Peyer's patch (tissue), 4 donors: ENCODE results near the gene ANO10. TPM values are rescaled to one million over a fixed set of nuclear protein-coding genes. Genes with fewer than 3 reads are reported as not detected.
"Not testable (repeated sequence)": the region's sequence is repeated elsewhere in the genome, so short reads cannot be mapped to it uniquely, and the experiment has no call there.

Experiments
- DNase-seq, 3 donors: peaks; one replicate each; pipeline ENCODE4 v3.0.0-alpha.2; 2017 to 2019
- H3K27ac ChIP-seq, 4 donors: fragments of 200-600 bp; sonication (generic); one replicate each; pipeline ENCODE4 v1.5.1; 2016 to 2019
- H3K27me3 ChIP-seq, 2 donors: fragments of 200-600 bp; sonication (generic); one replicate each; pipeline ENCODE4 v1.5.1; 2019
- H3K36me3 ChIP-seq, 3 donors: fragments of 200-600 bp; sonication (generic); one replicate each; pipeline ENCODE4 v1.5.1; 2016 to 2019
- H3K4me1 ChIP-seq, 4 donors: fragments of 200-600 bp; sonication (generic); one replicate each; pipeline ENCODE4 v1.5.1; 2016 to 2019
- H3K4me3 ChIP-seq, 4 donors: fragments of 200-600 bp; sonication (generic); 1 replicate in 3 of 4; 2 replicates in 1 of 4; pipeline ENCODE4 v1.5.1; 2016 to 2019; ENCODE audit warnings: mild to moderate bottlenecking in 1 of 4
- H3K9me3 ChIP-seq, 4 donors: fragments of 200-600 bp; sonication (generic); one replicate each; pipeline ENCODE4 v1.5.1; 2016 to 2019; ENCODE audit warnings: mild to moderate bottlenecking in 1 of 4
- CTCF ChIP-seq, 6 experiments: fragments of 450-650 bp in 4 of 6; fragments of 200-600 bp in 2 of 6; sonication (generic) in 1 of 6; IDR thresholded peaks; one replicate each; pipeline ENCODE4 v1.5.1; 2017 to 2019; ENCODE audit warnings: antibody characterized with exemption in 6 of 6, mild to moderate bottlenecking in 3 of 6, moderate library complexity in 1 of 6
- POLR2A ChIP-seq, 2 donors: fragments of 450-650 bp; IDR thresholded peaks; one replicate each; pipeline ENCODE4 v1.5.1; 2017; ENCODE audit warnings: antibody characterized with exemption in 2 of 2, mild to moderate bottlenecking in 2 of 2, moderate library complexity in 2 of 2
- total RNA-seq, 4 donors: library from RNA; depleted of rRNA; stranded (reverse); fragments of >200 nt; gene quantifications; one replicate each; pipeline ENCODE4 v1.1.0, GENCODE V29; 2016

Gene ANO10
- total RNA-seq, 4 donors from 2014 or later = 33.8 to 110 (median 70.0) TPM

DNA sequence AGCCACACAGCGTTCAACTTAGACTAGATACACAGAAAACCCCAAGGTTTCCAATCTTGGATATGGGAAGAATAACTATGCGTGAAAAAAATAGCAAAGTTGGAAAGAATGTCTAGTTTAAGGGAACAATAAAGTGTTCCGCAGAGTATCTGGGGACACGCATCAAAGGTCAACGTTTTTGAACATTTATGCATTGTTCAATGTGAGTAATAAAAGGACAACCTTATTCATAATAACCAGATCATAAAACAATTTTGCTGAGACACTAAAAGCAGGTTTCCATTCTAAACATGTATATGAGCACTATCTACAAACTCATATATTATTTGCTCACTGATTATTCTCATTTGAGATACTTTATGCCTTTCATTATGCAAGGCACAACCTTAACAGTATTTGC is 7.8 kb downstream of the ANO10 start:
- DNase-seq = no peak
- Histone ChIP-seq H3K36me3 (no peaks in the 10 kb centered on the region), H3K27me3 (no peaks in the 10 kb centered on the region), H3K4me1 (peaks cover 0 to 25% (median 0%) of the 10 kb centered on the region in 4 donors), H3K27ac (peak overlapping the region in 3 of 4 donors; percentile 4 to 78 (median 51)), H3K4me3 (no peak overlapping the region), H3K9me3 (no peaks in the 10 kb centered on the region)
- TF ChIP-seq POLR2A (IDR thresholded peaks at IDR 0.05) (no peak), CTCF (IDR thresholded peaks at IDR 0.05) (no peak)

DNA sequence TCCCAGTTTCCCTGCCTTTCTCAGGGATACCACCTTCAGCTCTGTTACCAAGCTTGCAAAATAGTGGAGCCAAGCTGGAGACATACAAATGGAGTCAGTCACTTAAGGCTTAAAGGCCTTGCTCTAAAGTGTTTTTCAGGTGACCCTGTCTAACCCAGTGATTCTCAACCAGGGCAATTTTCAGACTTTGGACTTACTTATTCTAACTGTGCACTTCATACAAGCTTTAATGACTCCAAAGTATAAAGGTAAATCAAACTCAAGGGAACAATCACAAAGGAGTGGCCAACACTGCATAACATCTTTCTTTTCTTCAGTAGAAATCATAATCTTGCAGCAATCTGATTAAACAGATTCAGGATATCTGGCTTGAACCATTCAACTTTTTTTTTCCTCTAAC is 9.4 kb downstream of the ANO10 start:
- H3K27ac ChIP-seq = peak overlapping the region in 2 of 4 donors; percentile 71 to 78
- TF ChIP-seq POLR2A (IDR thresholded peaks at IDR 0.05) = no peak
- TF ChIP-seq CTCF (IDR thresholded peaks at IDR 0.05) = no peak
- DNase-seq = no peak

GRCh38 chr3:43609406-43609805 is 12.4 kb downstream of the ANO10 start:
- no peak for DNase-seq
- no peaks in the 10 kb centered on the region for H3K9me3 ChIP-seq
- TF ChIP-seq CTCF (IDR thresholded peaks at IDR 0.05) = no peak
- no peak for TF ChIP-seq POLR2A (IDR thresholded peaks at IDR 0.05)

More for the DNA sequence above, 9.4 kb downstream of the ANO10 start:
- no peaks in the 10 kb centered on the region for H3K27me3 ChIP-seq
- H3K36me3 ChIP-seq = peaks cover 0 to 5% (median 0%) of the 10 kb centered on the region in 3 donors
- no peak overlapping the region for H3K4me3 ChIP-seq
- H3K4me1 ChIP-seq = peaks cover 0 to 25% (median 0%) of the 10 kb centered on the region in 4 donors
- no peaks in the 10 kb centered on the region for H3K9me3 ChIP-seq

DNA sequence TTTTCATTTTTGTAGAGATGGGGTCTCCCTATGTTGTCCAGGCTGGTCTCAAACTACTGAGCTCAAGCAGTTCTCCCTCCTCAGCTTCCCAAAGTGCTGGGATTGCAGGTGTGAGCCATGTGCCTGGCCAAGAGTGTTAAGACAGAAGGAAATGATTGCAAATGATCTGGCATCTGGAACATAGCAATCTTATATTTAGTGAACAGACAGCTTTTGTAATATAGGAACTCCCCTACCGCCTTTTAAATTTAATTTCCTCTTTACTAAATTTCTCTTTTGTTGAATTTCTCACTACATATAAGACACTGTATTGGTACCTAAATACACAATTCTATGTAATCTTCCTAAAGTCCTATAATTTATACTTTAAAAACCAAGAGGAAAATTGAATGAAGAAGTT is 13.1 kb downstream of the ANO10 start:
- H3K9me3 ChIP-seq = no peaks in the 10 kb centered on the region
- H3K27me3 ChIP-seq = no peaks in the 10 kb centered on the region
- H3K27ac ChIP-seq = no peak overlapping the region
- H3K36me3 ChIP-seq = peaks cover 0 to 20% (median 0%) of the 10 kb centered on the region in 3 donors
- H3K4me3 ChIP-seq = no peak overlapping the region
- peaks cover 0 to 13% (median 0%) of the 10 kb centered on the region in 4 donors for H3K4me1 ChIP-seq
- no peak for TF ChIP-seq CTCF (IDR thresholded peaks at IDR 0.05)
- no peak for TF ChIP-seq POLR2A (IDR thresholded peaks at IDR 0.05)
- DNase-seq = no peak

More at GRCh38 chr3:43609406-43609805, 12.4 kb downstream of the ANO10 start:
- Histone ChIP-seq H3K4me3 (no peak overlapping the region), H3K27ac (no peak overlapping the region), H3K27me3 (no peaks in the 10 kb centered on the region), H3K4me1 (peaks cover 0 to 17% (median 0%) of the 10 kb centered on the region in 4 donors), H3K36me3 (peaks cover 0 to 20% (median 0%) of the 10 kb centered on the region in 3 donors)

GRCh38 chr3:43606284-43606683 is 15.5 kb downstream of the ANO10 start:
- TF ChIP-seq POLR2A (IDR thresholded peaks at IDR 0.05) (no peak), CTCF (IDR thresholded peaks at IDR 0.05) (no peak)
- H3K36me3 ChIP-seq = peaks cover 0 to 20% (median 0%) of the 10 kb centered on the region in 3 donors

DNA sequence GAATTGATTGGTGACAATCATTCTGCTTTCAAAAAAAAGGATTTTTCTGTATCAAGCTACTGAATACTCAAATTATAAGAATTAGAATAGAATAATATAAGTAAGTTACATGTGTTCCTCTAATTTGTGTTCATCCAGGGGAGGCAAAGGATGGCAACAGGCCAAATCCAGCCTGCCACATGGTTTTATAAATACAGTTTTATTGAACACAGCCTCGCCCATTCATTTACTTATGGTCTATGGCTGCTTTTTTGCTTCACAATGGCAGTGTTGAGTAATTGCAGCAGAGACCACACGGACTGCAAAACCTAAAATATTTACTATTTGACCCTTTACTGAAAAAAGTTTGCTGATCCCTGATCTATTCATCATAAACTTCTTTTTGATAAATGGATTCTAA is 21.9 kb downstream of the ANO10 start:
- DNase-seq, H3K27ac ChIP-seq, H3K4me1 ChIP-seq: not testable (repeated sequence)

More at GRCh38 chr3:43606284-43606683, 15.5 kb downstream of the ANO10 start:
- H3K27me3 ChIP-seq = no peaks in the 10 kb centered on the region
- H3K4me3 ChIP-seq = no peak overlapping the region
- no peaks in the 10 kb centered on the region for H3K4me1 ChIP-seq
- no peaks in the 10 kb centered on the region for H3K9me3 ChIP-seq
- no peak for DNase-seq
- no peak overlapping the region for H3K27ac ChIP-seq

More for the DNA sequence above, 21.9 kb downstream of the ANO10 start:
- peaks cover 0 to 12% (median 0%) of the 10 kb centered on the region in 3 donors for H3K36me3 ChIP-seq
- H3K4me3 ChIP-seq, H3K9me3 ChIP-seq, H3K27me3 ChIP-seq: not testable (repeated sequence)
